Muscle layer of duodenum (tissue), 2 donors: Measurements from ENCODE around the gene ZNF334.
A peak's percentile ranks its signal among the peaks of the same experiment; 100 is the strongest.

Source experiments
- H3K27ac ChIP-seq: one replicate; pipeline ENCODE4 v1.7.0; 2013; ENCODE audit warnings: mild to moderate bottlenecking, low read length
- H3K27me3 ChIP-seq: one replicate; pipeline ENCODE4 v1.7.0; 2013; ENCODE audit warnings: low read depth, mild to moderate bottlenecking, control low read depth, low read length
- H3K36me3 ChIP-seq, 2 donors: one replicate each; pipeline ENCODE4 v1.7.0; 2013; ENCODE audit warnings: low read length in 2 of 2, control low read depth in 1 of 2, mild to moderate bottlenecking in 1 of 2; ENCODE audit not compliant: insufficient read depth in 2 of 2, control insufficient read depth in 1 of 2
- H3K4me1 ChIP-seq, 2 donors: one replicate each; pipeline ENCODE4 v1.7.0; 2013; ENCODE audit warnings: low read length in 2 of 2, mild to moderate bottlenecking in 2 of 2, control low read depth in 1 of 2, moderate library complexity in 1 of 2; ENCODE audit not compliant: insufficient read depth in 2 of 2, control insufficient read depth in 1 of 2
- H3K4me3 ChIP-seq, 2 donors: one replicate each; pipeline ENCODE4 v1.7.0; 2013; ENCODE audit warnings: low read length in 2 of 2, low read depth in 1 of 2, mild to moderate bottlenecking in 1 of 2
- H3K9me3 ChIP-seq, 2 donors: one replicate each; pipeline ENCODE4 v1.7.0; 2013; ENCODE audit warnings: low read length in 2 of 2, control low read depth in 1 of 2, mild to moderate bottlenecking in 1 of 2; ENCODE audit not compliant: control insufficient read depth in 1 of 2
- donor health status: healthy.

The ZNF334 gene

GRCh38 chr20:46509523-46509922 lies 3.8 kb downstream of the ZNF334 start:
- Histone ChIP-seq H3K36me3 (no peaks in the 10 kb centered on the region), H3K27me3 (no peaks in the 10 kb centered on the region), H3K9me3 (no peaks in the 10 kb centered on the region), H3K4me1 (peaks cover 0 to 10% of the 10 kb centered on the region in 2 donors), H3K27ac (no peak overlapping the region), H3K4me3 (no peak overlapping the region)

- Histone ChIP-seq H3K4me3 (no peak overlapping the region), H3K4me1 (peaks cover 0 to 7% of the 10 kb centered on the region in 2 donors), H3K27ac (no peak overlapping the region), H3K27me3 (no peaks in the 10 kb centered on the region), H3K36me3 (no peaks in the 10 kb centered on the region), H3K9me3 (peaks cover under 1 to 5% of the 10 kb centered on the region in 2 donors)
Measured at GRCh38 chr20:46507760-46508407, 5.5 kb downstream of the ZNF334 start.

GRCh38 chr20:46505506-46505905 lies 7.9 kb downstream of the ZNF334 start:
- H3K4me3 ChIP-seq: no peak overlapping the region
- H3K4me1 ChIP-seq: no peaks in the 10 kb centered on the region
- H3K27me3 ChIP-seq: no peaks in the 10 kb centered on the region
- no peak overlapping the region for H3K27ac ChIP-seq
- peaks cover 0 to 5% of the 10 kb centered on the region in 2 donors for H3K36me3 ChIP-seq
- H3K9me3 ChIP-seq: peaks cover 24 to 28% of the 10 kb centered on the region in 2 donors

- Histone ChIP-seq H3K4me1 (no peaks in the 10 kb centered on the region), H3K9me3 (peaks cover 35 to 37% of the 10 kb centered on the region in 2 donors), H3K27ac (no peak overlapping the region), H3K36me3 (peaks cover 0 to 5% of the 10 kb centered on the region in 2 donors), H3K4me3 (peak overlapping the region in 1 of 2 donors; percentile 36), H3K27me3 (no peaks in the 10 kb centered on the region)
Measured at GRCh38 chr20:46501961-46502360, 11.4 kb downstream of the ZNF334 start.

GRCh38 chr20:46501337-46501942 lies 11.9 kb downstream of the ZNF334 start:
- Histone ChIP-seq H3K9me3 (peaks cover 35 to 37% of the 10 kb centered on the region in 2 donors), H3K27ac (no peak overlapping the region)

GRCh38 chr20:46494077-46494476 lies 19.3 kb downstream of the ZNF334 start:
- Histone ChIP-seq H3K4me3 (no peak overlapping the region), H3K27me3 (no peaks in the 10 kb centered on the region), H3K27ac (no peak overlapping the region), H3K4me1 (no peaks in the 10 kb centered on the region), H3K9me3 (peaks cover 0 to 3% of the 10 kb centered on the region in 2 donors), H3K36me3 (no peaks in the 10 kb centered on the region)

More at GRCh38 chr20:46501337-46501942, 11.9 kb downstream of the ZNF334 start:
- H3K4me1 ChIP-seq: no peaks in the 10 kb centered on the region
- H3K36me3 ChIP-seq: peaks cover 0 to 5% of the 10 kb centered on the region in 2 donors
- no peaks in the 10 kb centered on the region for H3K27me3 ChIP-seq
- peak overlapping the region in 1 of 2 donors; percentile 36 for H3K4me3 ChIP-seq

GRCh38 chr20:46491354-46491753 lies 22.0 kb downstream of the ZNF334 start:
- no peak overlapping the region for H3K27ac ChIP-seq
- H3K36me3 ChIP-seq: no peaks in the 10 kb centered on the region
- no peak overlapping the region for H3K4me3 ChIP-seq
- no peaks in the 10 kb centered on the region for H3K4me1 ChIP-seq
- H3K9me3 ChIP-seq: no peaks in the 10 kb centered on the region
- no peaks in the 10 kb centered on the region for H3K27me3 ChIP-seq

GRCh38 chr20:46488451-46488850 lies 24.9 kb downstream of the ZNF334 start:
- Histone ChIP-seq H3K4me1 (no peaks in the 10 kb centered on the region), H3K36me3 (no peaks in the 10 kb centered on the region), H3K9me3 (no peaks in the 10 kb centered on the region), H3K27me3 (no peaks in the 10 kb centered on the region), H3K27ac (no peak overlapping the region), H3K4me3 (no peak overlapping the region)

GRCh38 chr20:46487628-46488027 lies 25.7 kb downstream of the ZNF334 start:
- Histone ChIP-seq H3K9me3 (no peaks in the 10 kb centered on the region), H3K36me3 (no peaks in the 10 kb centered on the region), H3K4me1 (no peaks in the 10 kb centered on the region), H3K27ac (no peak overlapping the region), H3K27me3 (no peaks in the 10 kb centered on the region), H3K4me3 (no peak overlapping the region)

- Histone ChIP-seq H3K4me3 (no peak overlapping the region), H3K27ac (no peak overlapping the region), H3K9me3 (no peaks in the 10 kb centered on the region), H3K4me1 (no peaks in the 10 kb centered on the region), H3K36me3 (no peaks in the 10 kb centered on the region), H3K27me3 (no peaks in the 10 kb centered on the region)
Measured at GRCh38 chr20:46485431-46485830, 27.9 kb downstream of the ZNF334 start.

GRCh38 chr20:46484954-46485353 lies 28.4 kb downstream of the ZNF334 start:
- Histone ChIP-seq H3K4me1 (no peaks in the 10 kb centered on the region), H3K9me3 (no peaks in the 10 kb centered on the region), H3K27ac (no peak overlapping the region), H3K4me3 (no peak overlapping the region), H3K36me3 (no peaks in the 10 kb centered on the region), H3K27me3 (no peaks in the 10 kb centered on the region)

GRCh38 chr20:46483879-46484278 lies 29.5 kb downstream of the ZNF334 start:
- no peak overlapping the region for H3K27ac ChIP-seq
- no peaks in the 10 kb centered on the region for H3K4me1 ChIP-seq
- no peaks in the 10 kb centered on the region for H3K27me3 ChIP-seq

More at GRCh38 chr20:46483879-46484278, 29.5 kb downstream of the ZNF334 start:
- no peaks in the 10 kb centered on the region for H3K36me3 ChIP-seq
- H3K4me3 ChIP-seq: no peak overlapping the region
- no peaks in the 10 kb centered on the region for H3K9me3 ChIP-seq
